WTC11 (cell line): Measurements from ENCODE around the gene CYP11A1. TPM values are rescaled to one million over a fixed set of nuclear protein-coding genes. Genes with fewer than 3 reads are reported as not detected.

Source experiments
- ATAC-seq: fragments of 200-7000 bp; cut with Tn5 transposase; 2 replicates; pipeline ENCODE4 v1.10.0; 2021; ENCODE audit warnings: mild to moderate bottlenecking, moderate library complexity
- CTCF ChIA-PET: fragments of 300-600 bp; sonication (Branson Sonifier 250); formaldehyde crosslinking; loops from one replicate; lab custom pipeline; 2021; ENCODE audit warnings: antibody characterized with exemption; lab: Charles Lee
- POLR2A ChIA-PET: fragments of 350-600 bp; sonication (Branson Sonifier 250); formaldehyde crosslinking; loops from one replicate; lab custom pipeline; 2021; ENCODE audit warnings: antibody characterized with exemption; lab: Charles Lee
- DNase-seq: peaks from one replicate; pipeline ENCODE4 v3.0.0; 2021; ENCODE audit warnings: low spot score
- H3K27ac Mint-ChIP-seq: 2 replicates; pipeline ENCODE4 v1.8.0; 2021; ENCODE audit warnings: mixed read lengths
- H3K27me3 Mint-ChIP-seq: 2 replicates; pipeline ENCODE4 v1.8.0; 2021; ENCODE audit warnings: low read depth, mild to moderate bottlenecking, moderate library complexity, mixed read lengths
- H3K36me3 Mint-ChIP-seq: 2 replicates; pipeline ENCODE4 v1.8.0; 2021; ENCODE audit warnings: mixed read lengths
- H3K4me1 Mint-ChIP-seq: 2 replicates; pipeline ENCODE4 v1.8.0; 2022; ENCODE audit warnings: mixed read lengths
- H3K4me3 Mint-ChIP-seq: 2 replicates; pipeline ENCODE4 v1.8.0; 2021; ENCODE audit warnings: mild to moderate bottlenecking, moderate library complexity, mixed read lengths
- H3K9me3 Mint-ChIP-seq: 2 replicates; pipeline ENCODE4 v1.8.0; 2021; ENCODE audit warnings: mixed read lengths
- ATF1 ChIP-seq: sonication (generic); formaldehyde crosslinking; IDR thresholded peaks from 2 replicates; pipeline ENCODE4 v1.8.1; 2023; ENCODE audit warnings: mild to moderate bottlenecking, moderate library complexity, missing genetic modification reagents
- CDX4 ChIP-seq: fragments of 250-450 bp; sonication (Bioruptor Pico); IDR thresholded peaks from 2 replicates; pipeline ENCODE4 v1.9.0; 2021; ENCODE audit warnings: moderate library complexity, mild to moderate bottlenecking, inconsistent platforms, borderline replicate concordance
- FOXK1 ChIP-seq: sonication (generic); formaldehyde crosslinking; IDR thresholded peaks from 2 replicates; pipeline ENCODE4 v1.8.0; 2022; ENCODE audit warnings: mild to moderate bottlenecking, moderate library complexity, missing genetic modification reagents
- FOXP4 ChIP-seq: sonication (generic); formaldehyde crosslinking; IDR thresholded peaks from 2 replicates; pipeline ENCODE4 v1.8.0; 2022; ENCODE audit warnings: mild to moderate bottlenecking, missing genetic modification reagents
- IRF1 ChIP-seq: sonication (generic); formaldehyde crosslinking; IDR thresholded peaks from 2 replicates; pipeline ENCODE4 v1.8.0; 2023; ENCODE audit warnings: missing genetic modification reagents
- KAT7 ChIP-seq: sonication (generic); formaldehyde crosslinking; IDR thresholded peaks from 2 replicates; pipeline ENCODE4 v1.8.1; 2023; ENCODE audit warnings: missing genetic modification reagents, mild to moderate bottlenecking, borderline replicate concordance
- NR1H2 ChIP-seq: sonication (generic); formaldehyde crosslinking; IDR thresholded peaks from 2 replicates; pipeline ENCODE4 v1.9.0; 2021; ENCODE audit warnings: mild to moderate bottlenecking, moderate library complexity, missing genetic modification reagents
- OVOL2 ChIP-seq: fragments of 250-450 bp; sonication (Bioruptor Pico); IDR thresholded peaks from 2 replicates; pipeline ENCODE4 v1.9.0; 2021; ENCODE audit warnings: mild to moderate bottlenecking, borderline replicate concordance
- TP53 ChIP-seq: sonication (generic); formaldehyde crosslinking; IDR thresholded peaks from 2 replicates; pipeline ENCODE4 v1.8.1; 2023; ENCODE audit warnings: mild to moderate bottlenecking, missing genetic modification reagents
- USF1 ChIP-seq: sonication (generic); formaldehyde crosslinking; IDR thresholded peaks from 2 replicates; pipeline ENCODE4 v1.8.0; 2022; ENCODE audit warnings: mild to moderate bottlenecking, missing genetic modification reagents
- ZNF281 ChIP-seq: sonication (generic); formaldehyde crosslinking; IDR thresholded peaks from 2 replicates; pipeline ENCODE4 v1.8.0; 2023; ENCODE audit warnings: mild to moderate bottlenecking, missing genetic modification reagents
- ZNF396 ChIP-seq: fragments of 250-450 bp; sonication (Bioruptor Pico); IDR thresholded peaks from 2 replicates; pipeline ENCODE4 v1.8.0; 2021; ENCODE audit warnings: mild to moderate bottlenecking, moderate library complexity, borderline replicate concordance
- ZNF425 ChIP-seq: fragments of 250-450 bp; sonication (Bioruptor Pico); conservative IDR thresholded peaks from 2 replicates; pipeline ENCODE4 v1.9.0; 2021; ENCODE audit warnings: mild to moderate bottlenecking
- ZNF512 ChIP-seq: sonication (generic); formaldehyde crosslinking; IDR thresholded peaks from 2 replicates; pipeline ENCODE4 v1.8.1; 2022; ENCODE audit warnings: missing genetic modification reagents, borderline replicate concordance
- total RNA-seq: library from RNA; stranded (reverse); gene quantifications from 3 replicates; pipeline ENCODE4 v1.2.3, GENCODE V29; 2021

CYP11A1 gene
- total RNA-seq, 1 experiment from 2014 or later = 3.4 TPM

GRCh38 chr15:74395319-74396145, 28.1 kb upstream of the CYP11A1 start:
- H3K27me3 Mint-ChIP-seq = peaks cover 5% of the 10 kb centered on the region; the same call in 1 of the 2 replicates
- ChIA-PET POLR2A (no interaction called here), CTCF (interaction anchor here (2.3 to 2.7 kb wide), 2 partner anchors 13 to 21 kb away, joined by 5 to 7 read pairs; no protein-coding TSS in a partner anchor)
- no peaks in the 10 kb centered on the region for H3K9me3 Mint-ChIP-seq
- no peaks in the 10 kb centered on the region for H3K36me3 Mint-ChIP-seq
- no peak overlapping the region; the same call in 1 of the 2 replicates for H3K27ac Mint-ChIP-seq
- no peak for TF ChIP-seq KAT7
- TF ChIP-seq ZNF512 (CRISPR knock-in tag) = no peak
- TF ChIP-seq ATF1 (CRISPR knock-in tag) = no peak
- no peak for TF ChIP-seq FOXK1
- no peak for TF ChIP-seq CDX4
- TF ChIP-seq IRF1 (CRISPR knock-in tag) = no peak
- no peak for TF ChIP-seq ZNF425 (CRISPR knock-in tag)
- no peak for TF ChIP-seq USF1
- TF ChIP-seq TP53 = no peak
- no peak for TF ChIP-seq FOXP4 (CRISPR knock-in tag)
- TF ChIP-seq OVOL2 (CRISPR knock-in tag) = no peak
- no peak for TF ChIP-seq ZNF281 (CRISPR knock-in tag)
- no peak for TF ChIP-seq NR1H2 (CRISPR knock-in tag)
- no peak for TF ChIP-seq ZNF396 (CRISPR knock-in tag)
- no peak overlapping the region for H3K4me3 Mint-ChIP-seq
- peaks cover 9% of the 10 kb centered on the region for H3K4me1 Mint-ChIP-seq
- DNase-seq (no peak), ATAC-seq (no peak)
